H9 (cell line): Measurements from ENCODE around the gene FKBP8. TPM values are rescaled to one million over a fixed set of nuclear protein-coding genes. Genes with fewer than 3 reads are reported as not detected.

Experiments
- DNase-seq: peaks from one replicate; pipeline ENCODE4 v3.0.0-alpha.2; 2017
- H2AFZ ChIP-seq: one replicate; pipeline ENCODE4 v1.6.1; 2013; ENCODE audit warnings: mild to moderate bottlenecking, low read length, control low read depth, moderate library complexity
- H2AK5ac ChIP-seq: 2 replicates; pipeline ENCODE4 v1.6.1; 2013; ENCODE audit warnings: low read length, control low read depth, mixed read lengths; ENCODE audit not compliant: insufficient read length
- H2BK120ac ChIP-seq: one replicate; pipeline ENCODE4 v1.6.1; 2013; ENCODE audit warnings: low read depth, mild to moderate bottlenecking, low read length, control low read depth, inconsistent platforms; ENCODE audit not compliant: poor library complexity, severe bottlenecking
- H2BK12ac ChIP-seq: 2 replicates; pipeline ENCODE4 v1.6.1; 2013; ENCODE audit warnings: low read length, control low read depth, mixed read lengths, low read depth; ENCODE audit not compliant: insufficient read length
- H2BK15ac ChIP-seq: 2 replicates; pipeline ENCODE4 v1.6.1; 2013; ENCODE audit warnings: low read depth, low read length, control low read depth
- H2BK20ac ChIP-seq: one replicate; pipeline ENCODE4 v1.6.1; 2013; ENCODE audit warnings: low read depth, mild to moderate bottlenecking, low read length, control low read depth, inconsistent platforms; ENCODE audit not compliant: poor library complexity, severe bottlenecking
- H2BK5ac ChIP-seq: 2 replicates; pipeline ENCODE4 v1.6.1; 2013; ENCODE audit warnings: low read length, control low read depth, mixed read lengths; ENCODE audit not compliant: insufficient read length
- H3K14ac ChIP-seq: 2 replicates; pipeline ENCODE4 v1.6.1; 2013; ENCODE audit warnings: low read length, control low read depth; ENCODE audit not compliant: insufficient read depth
- H3K18ac ChIP-seq: 2 replicates; pipeline ENCODE4 v1.6.1; 2013; ENCODE audit warnings: low read depth, mild to moderate bottlenecking, mixed read lengths, low read length, control low read depth; ENCODE audit not compliant: insufficient read length
- H3K23ac ChIP-seq: 2 replicates; pipeline ENCODE4 v1.6.1; 2013; ENCODE audit warnings: low read length, control low read depth, mixed read lengths, low read depth; ENCODE audit not compliant: insufficient read length
- H3K23me2 ChIP-seq: 2 replicates; pipeline ENCODE4 v1.6.1; 2013; ENCODE audit warnings: low read depth, mild to moderate bottlenecking, mixed read lengths, low read length, control low read depth; ENCODE audit not compliant: insufficient read length, poor library complexity, severe bottlenecking
- H3K27ac ChIP-seq: 2 replicates; pipeline ENCODE4 v1.5.1; 2013; ENCODE audit warnings: low read length, control low read depth, mixed read lengths, low read depth; ENCODE audit not compliant: insufficient read length
- H3K27me3 ChIP-seq: 2 replicates; pipeline ENCODE4 v1.6.1; 2013; ENCODE audit warnings: low read length, control low read depth, inconsistent platforms; ENCODE audit not compliant: insufficient read depth
- H3K4ac ChIP-seq: 2 replicates; pipeline ENCODE4 v1.6.1; 2013; ENCODE audit warnings: low read depth, mild to moderate bottlenecking, control low read depth, inconsistent platforms, low read length, moderate library complexity
- H3K4me1 ChIP-seq: 2 replicates; pipeline ENCODE4 v1.6.1; 2013; ENCODE audit warnings: low read length, control low read depth, inconsistent platforms; ENCODE audit not compliant: insufficient read depth
- H3K4me2 ChIP-seq: 2 replicates; pipeline ENCODE4 v1.6.1; 2013; ENCODE audit warnings: low read length, control low read depth, mixed read lengths; ENCODE audit not compliant: insufficient read length, insufficient read depth
- H3K56ac ChIP-seq: 2 replicates; pipeline ENCODE4 v1.6.1; 2013; ENCODE audit warnings: low read depth, mild to moderate bottlenecking, mixed read lengths, low read length, control low read depth; ENCODE audit not compliant: insufficient read length
- H3K79me1 ChIP-seq: 2 replicates; pipeline ENCODE4 v1.6.1; 2013; ENCODE audit warnings: low read depth, mild to moderate bottlenecking, moderate library complexity, low read length, control low read depth, inconsistent platforms; ENCODE audit not compliant: insufficient read depth, poor library complexity, severe bottlenecking
- H3K79me2 ChIP-seq: 2 replicates; pipeline ENCODE4 v1.6.1; 2013; ENCODE audit warnings: low read length, control low read depth, inconsistent platforms; ENCODE audit not compliant: insufficient read depth
- H3K9ac ChIP-seq: 2 replicates; pipeline ENCODE4 v1.6.1; 2013; ENCODE audit warnings: low read length, control low read depth, mixed read lengths; ENCODE audit not compliant: insufficient read length; ENCODE audit errors: extremely low read depth
- H3K9me3 ChIP-seq: one replicate; pipeline ENCODE4 v1.6.1; 2013; ENCODE audit warnings: low read depth, low read length, inconsistent platforms; ENCODE audit not compliant: control insufficient read depth
- H3T11ph ChIP-seq: one replicate; pipeline ENCODE4 v1.6.1; 2013; ENCODE audit warnings: mild to moderate bottlenecking, low read length, control low read depth, inconsistent platforms
- H4K20me1 ChIP-seq: one replicate; pipeline ENCODE4 v1.6.1; 2013; ENCODE audit not compliant: control insufficient read depth, insufficient read length, insufficient read depth
- H4K5ac ChIP-seq: 2 replicates; pipeline ENCODE4 v1.6.1; 2013; ENCODE audit warnings: low read depth, mild to moderate bottlenecking, mixed read lengths, low read length, control low read depth; ENCODE audit not compliant: insufficient read length
- H4K8ac ChIP-seq: replicated peaks from 2 replicates; pipeline ENCODE4 v1.6.1; 2013; ENCODE audit warnings: low read length, control low read depth, mixed read lengths, low read depth; ENCODE audit not compliant: insufficient read length
- H4K91ac ChIP-seq: 2 replicates; pipeline ENCODE4 v1.6.1; 2013; ENCODE audit warnings: low read depth, mild to moderate bottlenecking, moderate library complexity, mixed read lengths, low read length, control low read depth; ENCODE audit not compliant: insufficient read length
- H3K27ac Mint-ChIP-seq, 3 experiments: 2 replicates in 2 of 3; 3 replicates in 1 of 3; pipeline ENCODE4 v1.8.0; 2020 to 2021; ENCODE audit warnings: mixed read lengths in 3 of 3, mild to moderate bottlenecking in 1 of 3, moderate library complexity in 1 of 3
- H3K27me3 Mint-ChIP-seq: 2 replicates; pipeline ENCODE4 v1.8.0; 2021; ENCODE audit warnings: low read depth, mild to moderate bottlenecking, moderate library complexity, mixed read lengths
- H3K36me3 Mint-ChIP-seq, 3 experiments: 2 replicates in 2 of 3; 3 replicates in 1 of 3; pipeline ENCODE4 v1.8.0; 2020 to 2021; ENCODE audit warnings: low read depth in 3 of 3, mixed read lengths in 3 of 3; ENCODE audit not compliant: insufficient read depth in 1 of 3
- H3K4me1 Mint-ChIP-seq, 2 experiments: 2 replicates each; pipeline ENCODE4 v1.8.0; 2020; ENCODE audit warnings: mixed read lengths in 2 of 2
- H3K4me3 Mint-ChIP-seq, 2 experiments: 2 replicates in 1 of 2; 3 replicates in 1 of 2; pipeline ENCODE4 v1.8.0; 2020 to 2021; ENCODE audit warnings: mild to moderate bottlenecking in 2 of 2, mixed read lengths in 2 of 2, moderate library complexity in 1 of 2
- H3K9me3 Mint-ChIP-seq, 2 experiments: 2 replicates in 1 of 2; 3 replicates in 1 of 2; pipeline ENCODE4 v1.8.0; 2020; ENCODE audit warnings: mild to moderate bottlenecking in 2 of 2, mixed read lengths in 2 of 2, moderate library complexity in 1 of 2
- CTCF ChIP-seq: fragments of 200-600 bp; sonication (generic); conservative IDR thresholded peaks from 3 replicates; pipeline ENCODE4 v1.8.0; 2021; ENCODE audit warnings: antibody characterized with exemption, mild to moderate bottlenecking
- WGBS: extraction: QIAGEN DNeasy Blood & Tissue Kit; methylation state at CpG from one replicate; pipeline ENCODE4 v1.1.7; 2013; ENCODE audit warnings: missing lambda C conversion rate, low lambda C conversion rate, mixed read lengths; ENCODE audit not compliant: insufficient read length; ENCODE audit errors: extremely low coverage; 5-methylcytosine and 5-hydroxymethylcytosine counted together
- total RNA-seq: library from RNA; stranded (reverse); gene quantifications from 2 replicates; pipeline ENCODE4 v1.2.1, GENCODE V29; 2021

The FKBP8 gene
- total RNA-seq, 1 experiment from 2014 or later: 308 TPM

GRCh38 chr19:18520848-18521691 lies 22.3 kb downstream of the FKBP8 start:
- no CpG with 5 or more reads among the region's 41 CpGs for WGBS
- no peak overlapping the region for H4K91ac ChIP-seq
- no peaks in the 10 kb centered on the region for H3K9me3 ChIP-seq
- no peaks in the 10 kb centered on the region for H3K36me3 Mint-ChIP-seq
- peaks cover 14% of the 10 kb centered on the region for H3K79me2 ChIP-seq
- no peak overlapping the region for H3K56ac ChIP-seq
- H2BK20ac ChIP-seq: no peak overlapping the region
- H3K18ac ChIP-seq: no peak overlapping the region
- H3K14ac ChIP-seq: no peak overlapping the region; the same call in 1 of the 2 replicates
- no peak overlapping the region for H2BK120ac ChIP-seq
- H3K23me2 ChIP-seq: peaks cover 12% of the 10 kb centered on the region
- no peak overlapping the region for H2BK12ac ChIP-seq
- no peak overlapping the region for H2AK5ac ChIP-seq
- H4K5ac ChIP-seq: no peak overlapping the region
- no peak overlapping the region for H4K8ac ChIP-seq
- H3K4me1 Mint-ChIP-seq: peaks cover 22 to 23% of the 10 kb centered on the region in 2 experiments
- H3K27me3 Mint-ChIP-seq: no peaks in the 10 kb centered on the region
- H3K4me2 ChIP-seq: peak overlapping the region; percentile 99
- H3K27me3 ChIP-seq: no peaks in the 10 kb centered on the region
- peak overlapping the region; percentile 25; the same call in 1 of the 2 replicates for H2BK15ac ChIP-seq
- no peak overlapping the region for H3K27ac ChIP-seq
- H3K27ac Mint-ChIP-seq: peak overlapping the region in 1 of 3 experiments; percentile 91; a peak in 2 of 7 replicates
- no peaks in the 10 kb centered on the region for H4K20me1 ChIP-seq
- peak; percentile 50 for DNase-seq
- peaks cover 3% of the 10 kb centered on the region; the same call in 1 of the 2 replicates for H3K4me1 ChIP-seq
- H3K9ac ChIP-seq: peak overlapping the region; percentile 55
- peak; percentile 11; the same call in 1 of the 3 replicates for TF ChIP-seq CTCF
- H3T11ph ChIP-seq: no peak overlapping the region
- no peak overlapping the region for H3K4ac ChIP-seq
- H3K23ac ChIP-seq: no peak overlapping the region
- no peaks in the 10 kb centered on the region for H3K9me3 Mint-ChIP-seq
- peak overlapping the region; percentile 92 to 96 for H3K4me3 Mint-ChIP-seq
- H3K79me1 ChIP-seq: peaks cover 4% of the 10 kb centered on the region
- no peak overlapping the region for H2BK5ac ChIP-seq
- H2AFZ ChIP-seq: no peak overlapping the region
